ENCODE data around the gene NECTIN3. TPM values are rescaled to one million over a fixed set of nuclear protein-coding genes. Genes with fewer than 3 reads are reported as not detected.

The NECTIN3 gene
- total RNA-seq, 2 experiments from 2014 or later, result 2.4 to 2.7 TPM

DNA sequence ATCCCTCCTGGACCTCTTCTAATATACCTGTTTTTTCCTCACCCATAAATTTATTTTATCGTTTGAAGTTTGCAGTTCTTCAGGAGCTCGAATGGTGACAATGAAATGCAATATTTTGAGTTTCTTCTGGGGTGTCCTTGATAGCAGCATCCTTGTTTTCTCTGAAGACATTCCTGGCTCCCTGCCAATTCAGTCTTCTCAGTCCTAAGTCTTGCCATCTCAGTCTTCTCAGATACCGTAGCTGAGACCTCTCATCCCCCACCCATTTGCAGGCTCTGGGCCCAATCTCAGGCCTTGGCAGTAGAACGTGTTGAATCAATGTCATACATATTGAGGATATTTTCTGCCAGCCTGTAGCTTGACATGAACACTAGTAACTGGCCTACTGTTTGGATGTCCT, 140.9 kb downstream of the NECTIN3 start:
- Mint-ChIP-seq H3K27ac (no peak overlapping the region), H3K4me1 (no peaks in the 10 kb centered on the region), H3K9me3 (no peaks in the 10 kb centered on the region), H3K4me3 (no peak overlapping the region), H3K36me3 (no peaks in the 10 kb centered on the region), H3K27me3 (no peaks in the 10 kb centered on the region)
- no peak for DNase-seq

DNA sequence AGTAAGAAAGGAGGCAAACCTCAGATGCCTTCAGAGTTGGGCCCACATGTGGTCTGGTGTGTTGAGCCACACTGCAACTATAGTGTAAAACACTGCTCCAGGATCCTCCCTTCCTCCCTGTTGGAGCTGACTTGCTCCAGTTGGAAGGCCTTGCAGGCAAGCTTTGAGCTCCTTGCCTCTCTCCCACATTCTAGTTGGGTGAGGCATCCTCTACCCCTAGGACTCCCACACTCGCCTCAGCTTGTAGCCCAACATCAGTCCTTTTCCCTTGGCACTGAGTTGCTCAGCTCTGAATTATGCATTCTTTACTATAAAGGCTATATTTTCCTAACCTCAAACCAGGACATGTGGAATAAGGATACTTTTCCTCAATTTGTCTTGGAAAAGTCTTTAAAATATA, 143.9 kb downstream of the NECTIN3 start:
- no peaks in the 10 kb centered on the region for H3K36me3 Mint-ChIP-seq
- H3K9me3 Mint-ChIP-seq, result no peaks in the 10 kb centered on the region
- no peaks in the 10 kb centered on the region for H3K4me1 Mint-ChIP-seq
- DNase-seq, result no peak
- no peak overlapping the region for H3K4me3 Mint-ChIP-seq
- H3K27me3 Mint-ChIP-seq, result no peaks in the 10 kb centered on the region
- no peak overlapping the region for H3K27ac Mint-ChIP-seq

DNA sequence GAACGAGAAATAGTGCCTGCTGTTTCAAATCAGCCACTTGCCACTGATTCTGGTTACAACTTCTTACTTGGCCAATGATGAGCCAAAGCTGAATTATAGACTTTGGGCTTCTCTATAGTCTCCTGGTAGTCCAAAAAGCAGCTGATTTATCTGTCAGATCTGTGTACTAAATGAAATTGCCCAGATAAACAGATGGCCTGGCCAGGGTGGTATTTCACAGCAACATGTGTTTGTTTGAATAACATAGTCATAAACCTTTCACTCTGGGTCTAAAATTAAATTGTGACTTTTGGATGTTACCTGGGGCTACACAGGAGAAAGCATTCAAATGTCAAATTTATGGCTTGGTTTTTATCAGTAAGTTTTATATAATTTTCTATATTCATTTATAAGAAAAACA, 147.0 kb downstream of the NECTIN3 start:
- Mint-ChIP-seq H3K4me3 (no peak overlapping the region), H3K9me3 (no peaks in the 10 kb centered on the region), H3K4me1 (no peaks in the 10 kb centered on the region), H3K27me3 (no peaks in the 10 kb centered on the region), H3K36me3 (no peaks in the 10 kb centered on the region), H3K27ac (no peak overlapping the region)
- DNase-seq, result no peak

DNA sequence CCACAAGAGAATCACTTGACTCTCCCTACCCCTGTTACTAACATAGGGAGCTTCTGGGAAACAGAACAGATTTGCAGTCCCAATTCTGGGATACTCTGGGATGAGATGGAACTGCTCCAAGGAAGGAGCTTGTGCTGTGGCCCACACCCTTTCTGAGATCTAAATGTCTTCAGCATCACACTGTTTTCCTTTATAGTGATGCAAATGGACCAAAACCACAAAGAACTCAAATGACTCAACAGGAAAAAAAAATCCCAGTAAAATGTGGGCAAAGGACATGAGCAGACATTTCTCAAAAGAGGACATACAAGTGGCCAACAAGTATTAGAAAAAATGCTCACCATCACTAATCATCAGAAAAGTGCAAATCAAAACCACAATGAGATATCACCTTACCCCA, 155.6 kb downstream of the NECTIN3 start:
- DNase-seq, result no peak
- Mint-ChIP-seq H3K9me3 (peaks cover 9% of the 10 kb centered on the region), H3K27me3 (no peaks in the 10 kb centered on the region), H3K4me3 (no peak overlapping the region), H3K27ac (no peak overlapping the region), H3K4me1 (no peaks in the 10 kb centered on the region), H3K36me3 (peaks cover 1% of the 10 kb centered on the region)

DNA sequence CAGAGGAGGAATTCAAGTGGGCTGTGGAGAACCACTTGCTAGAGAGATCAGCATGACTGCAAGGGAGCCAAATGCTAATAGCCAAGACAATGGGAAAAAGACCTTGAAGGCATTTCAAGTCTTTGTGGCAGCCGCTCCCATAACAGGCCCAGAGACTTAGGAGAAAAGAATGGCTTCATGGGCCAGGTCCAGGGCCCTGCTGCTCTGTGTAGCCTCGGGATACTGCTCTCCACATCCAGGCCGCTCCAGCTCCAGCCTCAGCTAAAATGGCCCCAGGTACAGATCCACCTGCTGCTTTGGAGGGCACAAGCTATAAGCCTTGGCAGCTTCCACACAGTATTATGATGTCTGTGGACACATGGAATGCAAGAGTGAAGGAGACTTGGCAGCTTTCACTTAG, 157.7 kb downstream of the NECTIN3 start:
- H3K27ac Mint-ChIP-seq, result no peak overlapping the region
- peaks cover 14% of the 10 kb centered on the region for H3K9me3 Mint-ChIP-seq
- peaks cover 7% of the 10 kb centered on the region for H3K36me3 Mint-ChIP-seq
- no peak for DNase-seq
- H3K27me3 Mint-ChIP-seq, result no peaks in the 10 kb centered on the region
- H3K4me3 Mint-ChIP-seq, result no peak overlapping the region
- H3K4me1 Mint-ChIP-seq, result no peaks in the 10 kb centered on the region

DNA sequence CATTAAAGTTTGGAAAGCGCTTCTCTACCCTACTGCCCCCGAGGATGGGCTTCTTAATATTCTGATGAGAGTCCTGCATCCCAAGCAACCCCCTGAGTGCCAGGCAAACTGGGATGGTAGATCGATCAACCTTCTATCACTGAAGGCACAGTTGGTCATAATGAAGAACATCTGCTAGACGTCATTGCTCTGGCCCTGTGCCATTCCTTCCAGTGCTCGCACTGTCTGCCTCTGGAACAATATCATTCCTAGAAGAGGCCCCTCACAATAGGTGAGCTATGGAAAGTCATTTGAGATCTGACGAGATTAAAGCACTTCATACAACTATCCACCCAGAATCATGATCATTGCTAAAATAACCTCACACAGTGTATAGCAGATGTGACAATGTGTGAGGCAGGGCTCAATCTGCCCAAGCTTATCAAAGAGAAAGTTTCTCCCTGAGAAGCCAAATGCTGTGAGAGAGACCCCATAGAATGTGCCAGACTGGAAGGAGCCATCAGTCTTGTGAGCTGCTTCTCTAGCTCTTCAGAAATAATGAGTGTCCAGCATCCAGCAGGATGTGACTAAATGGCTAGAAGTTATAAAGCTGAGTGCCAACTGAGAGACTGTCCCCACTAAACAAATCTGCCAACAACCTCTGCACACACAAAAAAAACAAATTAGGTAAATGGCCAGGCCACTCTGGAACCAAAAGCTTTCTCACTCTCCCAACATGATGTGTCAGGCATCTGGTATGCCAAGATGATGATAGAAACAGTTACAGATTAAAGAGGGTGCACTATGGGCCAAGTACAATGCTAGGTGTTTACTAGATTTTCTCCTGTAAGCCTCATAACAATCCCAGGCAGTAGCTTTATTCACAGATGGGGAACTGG, 165.5 kb downstream of the NECTIN3 start:
- H3K4me1 Mint-ChIP-seq, result peaks cover 16% of the 10 kb centered on the region
- peaks cover 15% of the 10 kb centered on the region for H3K9me3 Mint-ChIP-seq
- DNase-seq, result no peak
- H3K36me3 Mint-ChIP-seq, result peaks cover 12% of the 10 kb centered on the region
- H3K4me3 Mint-ChIP-seq, result no peak overlapping the region
- H3K27ac Mint-ChIP-seq, result no peak overlapping the region
- no peaks in the 10 kb centered on the region for H3K27me3 Mint-ChIP-seq

DNA sequence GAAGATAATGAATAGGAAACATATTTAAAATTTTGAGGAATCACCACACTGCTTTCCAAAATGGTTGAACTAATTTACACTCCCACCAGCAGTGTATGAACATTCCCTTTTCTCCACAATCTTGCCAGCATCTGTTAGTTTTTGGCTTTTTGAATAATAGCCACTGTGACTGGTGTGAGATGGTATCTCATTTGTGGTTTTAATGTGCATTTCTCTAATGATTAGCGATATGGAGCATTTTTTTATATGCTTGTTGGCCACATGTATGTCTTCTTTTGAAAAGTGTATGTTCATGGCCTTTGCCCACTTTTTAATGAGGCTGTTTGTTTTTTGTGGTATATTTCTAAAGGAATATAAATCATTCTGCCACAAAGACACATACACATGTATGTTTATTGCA, 166.3 kb downstream of the NECTIN3 start:
- peaks cover 12% of the 10 kb centered on the region for H3K36me3 Mint-ChIP-seq
- DNase-seq, result no peak
- no peaks in the 10 kb centered on the region for H3K27me3 Mint-ChIP-seq
- H3K9me3 Mint-ChIP-seq, result peaks cover 18% of the 10 kb centered on the region
- H3K27ac Mint-ChIP-seq, result no peak overlapping the region
- H3K4me3 Mint-ChIP-seq, result no peak overlapping the region
- H3K4me1 Mint-ChIP-seq, result peaks cover 16% of the 10 kb centered on the region

DNA sequence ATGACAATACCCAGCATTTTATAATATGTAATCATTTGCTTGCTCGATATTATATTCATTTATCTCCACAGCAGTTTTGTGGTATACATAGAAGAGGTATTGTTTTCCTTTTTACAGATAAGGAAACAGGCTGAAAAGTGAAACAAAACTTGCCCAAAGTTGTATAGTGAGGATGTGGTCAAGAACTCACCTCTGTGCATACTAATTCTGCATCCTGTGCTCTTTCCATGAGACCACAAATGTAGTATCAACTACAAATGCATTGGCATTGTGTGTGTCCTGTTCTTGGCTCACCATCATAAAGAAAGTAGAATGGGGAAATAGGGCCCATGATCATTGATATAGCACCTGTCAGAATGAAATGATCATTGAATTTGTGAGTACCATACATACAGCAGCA, 167.3 kb downstream of the NECTIN3 start:
- Mint-ChIP-seq H3K4me1 (peaks cover 16% of the 10 kb centered on the region), H3K27ac (peak overlapping the region; percentile 70), H3K27me3 (no peaks in the 10 kb centered on the region), H3K4me3 (no peak overlapping the region), H3K9me3 (peaks cover 20% of the 10 kb centered on the region), H3K36me3 (peaks cover 10% of the 10 kb centered on the region)
- peak; percentile 4 for DNase-seq

DNA sequence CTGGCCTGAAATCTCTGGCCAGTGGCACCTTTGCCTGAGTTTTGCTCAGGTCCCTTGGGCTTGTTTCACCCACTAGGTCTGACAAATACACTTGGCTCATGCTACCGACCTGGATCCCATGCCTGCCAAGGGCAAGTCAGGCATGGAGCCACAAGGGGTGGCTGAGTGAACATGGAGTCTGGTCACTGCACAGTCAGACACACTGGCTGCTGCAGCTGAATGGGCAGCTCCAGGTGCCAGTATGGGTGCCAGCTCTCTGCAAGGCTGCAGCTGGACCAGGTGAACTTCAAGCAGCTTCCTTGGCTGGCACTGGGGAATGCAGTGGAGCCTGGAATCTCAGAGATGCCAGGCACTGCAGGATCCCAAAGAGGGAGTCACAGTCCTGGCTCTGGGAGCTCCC, 170.3 kb downstream of the NECTIN3 start:
- DNase-seq, result no peak
- Mint-ChIP-seq H3K4me1 (peaks cover 18% of the 10 kb centered on the region), H3K4me3 (no peak overlapping the region), H3K27ac (no peak overlapping the region), H3K9me3 (peaks cover 16% of the 10 kb centered on the region), H3K27me3 (no peaks in the 10 kb centered on the region), H3K36me3 (peaks cover 7% of the 10 kb centered on the region)

Measured in activated naive CD8-positive, alpha-beta T cell treated with anti-CD3 and anti-CD28 coated beads for 36 hours (primary cell).